HG03045 (cell line): ENCODE results near the gene SNX12.

Experiments
- ATAC-seq: cut with Tn5 transposase; IDR thresholded peaks from one replicate; pipeline ENCODE4 v1.9.1; 2021; ENCODE audit warnings: mild to moderate bottlenecking, moderate library complexity; ENCODE audit not compliant: unreplicated experiment

SNX12 gene

GRCh38 chrX:71068044-71068918, at the start of gene SNX12:
TSS of gene SNX12 (minus strand) at chrX:71068334. CDS start at chrX:71068306, 28 bp downstream.
- ATAC-seq = peak; percentile 95

GRCh38 chrX:71117358-71117757, 49.2 kb upstream of the SNX12 start:
- no peak for ATAC-seq

GRCh38 chrX:71111921-71112431, 43.8 kb upstream of the SNX12 start:
- peak; percentile 35 for ATAC-seq

- ATAC-seq = peak; percentile 89
Measured at GRCh38 chrX:71111141-71111843, 43.2 kb upstream of the SNX12 start, which contains the start of gene IL2RG. TSS of gene IL2RG (minus strand) at chrX:71111577. CDS start at chrX:71111539, 38 bp downstream.

- ATAC-seq = no peak
Measured at GRCh38 chrX:71109051-71109450, 40.9 kb upstream of the SNX12 start.

- ATAC-seq = no peak
Measured at GRCh38 chrX:71107762-71108360, 39.7 kb upstream of the SNX12 start.

GRCh38 chrX:71107245-71107644, 39.1 kb upstream of the SNX12 start:
- no peak for ATAC-seq

- no peak for ATAC-seq
Measured at GRCh38 chrX:71106427-71106826, 38.3 kb upstream of the SNX12 start, which contains the start of gene CXorf65. TSS of gene CXorf65 (minus strand) at chrX:71106740. CDS start at chrX:71106556, 184 bp downstream.

- no peak for ATAC-seq
Measured at GRCh38 chrX:71105628-71106027, 37.5 kb upstream of the SNX12 start.

GRCh38 chrX:71103110-71103983, 35.2 kb upstream of the SNX12 start:
- no peak for ATAC-seq

GRCh38 chrX:71102292-71102691, 34.2 kb upstream of the SNX12 start:
- ATAC-seq = no peak

GRCh38 chrX:71100581-71101505, 32.7 kb upstream of the SNX12 start:
- no peak for ATAC-seq

GRCh38 chrX:71099736-71100135, 31.6 kb upstream of the SNX12 start:
- ATAC-seq = no peak

GRCh38 chrX:71098951-71099506, 30.9 kb upstream of the SNX12 start:
- ATAC-seq = no peak

- ATAC-seq = no peak
Measured at GRCh38 chrX:71098302-71098701, 30.2 kb upstream of the SNX12 start.

GRCh38 chrX:71096760-71097032, 28.6 kb upstream of the SNX12 start:
- ATAC-seq = no peak

GRCh38 chrX:71095981-71096759, 28.0 kb upstream of the SNX12 start:
- ATAC-seq = no peak

- ATAC-seq = peak; percentile 92
Measured at GRCh38 chrX:71095555-71095980, 27.4 kb upstream of the SNX12 start, which contains the start of gene FOXO4. TSS of gene FOXO4 (plus strand) at chrX:71095851. CDS start at chrX:71096529, 678 bp downstream.
